Measurements from ENCODE around the gene MDM2.

- TF ChIP-seq POLR2A (IDR thresholded peaks at IDR 0.05; ENCODE audit: low read length), result no peak
- no peak for TF ChIP-seq GATA1 (IDR thresholded peaks at IDR 0.05; ENCODE audit: low read depth, low read length)
Observed at GRCh38 chr12:68792952-68793351, 15.0 kb upstream of the MDM2 start.

Measured in erythroblast (primary cell).